ENCODE results near the gene PIK3R3.

Gene PIK3R3

DNA sequence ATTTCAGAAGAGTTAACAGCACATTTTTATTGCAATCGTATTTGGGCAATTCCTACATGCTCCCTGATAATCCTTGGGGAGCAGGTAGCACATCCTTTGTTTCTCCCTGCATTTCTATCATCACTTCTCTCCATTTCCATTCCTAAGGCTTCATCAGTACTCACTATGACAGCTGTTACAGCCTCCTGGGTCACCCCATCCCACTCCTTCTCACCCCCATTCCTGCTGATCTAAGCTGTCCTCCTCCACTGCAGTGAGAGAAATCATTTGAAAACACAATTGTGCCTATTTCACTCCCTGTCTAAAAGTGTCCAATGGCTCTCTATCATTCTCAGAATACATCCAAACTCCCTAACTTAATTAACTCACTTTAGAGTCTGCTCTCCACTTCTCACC is 25.5 kb upstream of the PIK3R3 start:
- no peak for DNase-seq (ENCODE audit: low read depth)

DNA sequence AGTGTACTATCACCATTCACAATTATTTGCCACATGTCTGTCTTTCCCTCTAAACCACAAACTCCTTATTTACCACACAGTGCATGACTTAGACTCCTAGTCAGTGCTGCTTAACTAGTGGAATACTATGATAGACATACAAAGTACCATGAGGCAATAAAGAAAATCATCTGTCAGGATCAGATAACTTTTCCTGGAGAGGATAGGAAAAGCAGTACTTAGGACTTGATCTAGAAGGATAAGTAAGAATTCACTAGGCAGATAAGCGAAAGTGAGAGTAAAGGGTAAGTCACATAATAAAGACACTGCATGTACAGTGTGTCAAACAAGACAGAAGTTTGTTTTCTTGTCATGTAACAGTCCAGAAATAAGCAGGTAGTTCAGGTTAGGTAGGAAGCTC is 21.3 kb upstream of the PIK3R3 start:
- no peak for DNase-seq (ENCODE audit: low read depth)

DNA sequence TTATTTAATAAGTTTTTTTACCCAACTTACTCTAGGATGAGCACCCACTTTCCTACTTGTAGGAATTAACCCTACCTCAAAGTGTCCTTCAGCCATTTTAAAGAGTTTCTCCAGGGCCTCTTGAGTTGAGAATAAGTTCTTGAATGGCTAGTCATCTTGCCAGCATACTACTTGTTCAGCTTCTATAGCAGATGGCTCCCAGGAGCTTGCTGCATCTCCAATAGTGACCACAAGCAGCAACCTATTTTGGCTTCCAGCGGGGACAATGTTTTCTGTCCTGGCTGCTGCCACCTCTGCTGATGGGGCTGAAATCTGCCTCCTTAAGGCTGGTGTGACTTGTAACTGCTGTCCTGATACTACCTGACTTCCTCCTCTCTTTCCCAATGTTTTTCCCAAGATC is 20.8 kb upstream of the PIK3R3 start:
- DNase-seq (ENCODE audit: low read depth) = no peak

DNA sequence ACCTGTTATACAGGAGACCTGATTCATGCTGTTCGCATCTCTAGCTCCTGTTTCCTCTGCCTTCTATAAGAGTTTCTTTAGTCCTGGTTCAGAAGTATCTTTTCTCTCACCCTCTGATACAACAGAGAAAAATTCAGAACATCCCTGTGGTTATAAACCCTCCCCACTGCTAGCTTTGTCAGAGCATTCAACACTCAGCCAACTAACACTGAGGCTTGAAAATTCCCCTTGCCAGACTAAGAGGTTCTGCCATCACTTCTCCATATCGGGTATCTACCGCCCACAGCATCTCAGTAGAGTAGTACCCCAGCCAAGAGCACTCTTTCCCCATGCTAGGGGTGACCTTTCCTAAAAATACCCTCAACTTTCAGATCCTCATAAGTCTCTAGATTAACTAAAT is 19.6 kb upstream of the PIK3R3 start:
- no peak for DNase-seq (ENCODE audit: low read depth)

- DNase-seq (ENCODE audit: low read depth) = no peak
These were observed 17.7 kb upstream of the PIK3R3 start for GRCh38 chr1:46150085-46150484.

DNA sequence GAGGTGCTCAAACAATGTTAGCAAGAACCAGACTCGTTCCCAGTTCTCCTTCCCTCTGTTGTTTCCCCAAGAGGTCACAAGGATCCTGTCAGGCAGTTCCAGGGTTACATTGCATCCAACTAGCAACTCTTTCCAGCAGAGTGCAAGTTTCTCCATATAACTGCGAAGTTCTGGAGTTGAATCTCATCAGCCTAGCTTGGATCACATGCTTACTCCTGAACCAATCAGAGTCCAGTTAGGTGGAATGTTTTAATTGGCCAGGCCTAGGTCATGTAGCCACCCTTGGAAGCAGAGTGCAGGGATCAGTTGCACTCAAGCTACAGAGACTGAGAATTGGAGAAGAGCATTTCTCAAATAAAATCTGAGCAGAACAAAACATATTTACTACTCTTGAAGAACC is 15.9 kb upstream of the PIK3R3 start:
- no peak for DNase-seq (ENCODE audit: low read depth)

DNA sequence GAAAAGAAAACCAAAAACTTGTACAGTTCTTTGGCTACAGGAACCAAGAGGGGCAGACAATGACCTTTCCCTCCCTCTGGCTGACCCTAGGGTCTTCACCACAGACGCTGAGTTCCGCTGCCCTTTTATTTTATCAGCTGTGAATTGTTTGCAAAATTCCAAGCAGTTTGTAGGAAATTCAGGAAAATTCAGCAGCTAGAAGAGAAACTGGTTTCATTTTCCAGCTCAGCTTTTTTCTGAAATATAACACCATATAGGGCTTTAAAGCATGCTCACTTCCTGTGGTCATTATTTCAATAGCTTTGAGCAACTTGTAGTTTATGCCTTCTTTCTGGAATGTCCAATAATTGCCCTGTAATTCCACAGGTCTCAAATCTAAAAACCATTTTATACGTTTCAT is 5.5 kb upstream of the PIK3R3 start:
- DNase-seq (ENCODE audit: low read depth) = no peak

- no peak for DNase-seq (ENCODE audit: low read depth)
These were observed 4.3 kb upstream of the PIK3R3 start for GRCh38 chr1:46136711-46137110.

DNA sequence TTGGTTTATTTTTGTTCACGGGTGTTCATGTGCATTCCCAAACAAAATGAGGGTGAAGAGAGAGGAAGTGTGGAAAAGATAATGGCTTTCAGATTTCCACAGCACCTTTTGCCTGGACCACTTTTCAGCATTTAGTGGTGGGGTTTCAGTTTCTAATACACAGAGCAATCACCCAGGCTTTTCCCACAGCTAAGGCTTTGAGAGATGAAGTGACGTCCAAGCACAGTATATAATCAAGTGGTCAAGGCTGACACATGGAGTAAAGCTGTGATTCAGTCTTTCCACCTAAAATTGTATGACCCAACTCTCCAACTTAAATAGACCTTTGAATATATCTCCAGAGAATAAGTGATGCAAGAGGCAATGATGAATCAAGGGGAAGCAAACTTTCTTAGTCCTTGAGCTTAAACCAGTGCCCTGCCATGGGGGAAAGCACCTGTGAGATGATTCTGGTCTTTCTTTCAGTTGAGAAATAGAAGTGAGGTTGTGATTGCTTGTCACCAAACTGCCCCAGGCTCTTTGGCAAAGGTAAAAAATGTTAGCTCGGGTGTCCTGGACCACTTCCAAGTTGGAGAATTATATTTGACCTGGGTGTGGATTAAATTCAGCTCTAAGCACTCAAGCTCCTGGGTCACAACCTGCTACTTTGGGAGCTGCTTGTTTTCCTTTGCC is 2.4 kb upstream of the PIK3R3 start:
- DNase-seq (ENCODE audit: low read depth) = no peak

- DNase-seq (ENCODE audit: low read depth) = no peak
These were observed 1.4 kb upstream of the PIK3R3 start for GRCh38 chr1:46133781-46134350.

- DNase-seq (ENCODE audit: low read depth) = no peak
These were observed 791 bp upstream of the PIK3R3 start for GRCh38 chr1:46133181-46133658.

DNA sequence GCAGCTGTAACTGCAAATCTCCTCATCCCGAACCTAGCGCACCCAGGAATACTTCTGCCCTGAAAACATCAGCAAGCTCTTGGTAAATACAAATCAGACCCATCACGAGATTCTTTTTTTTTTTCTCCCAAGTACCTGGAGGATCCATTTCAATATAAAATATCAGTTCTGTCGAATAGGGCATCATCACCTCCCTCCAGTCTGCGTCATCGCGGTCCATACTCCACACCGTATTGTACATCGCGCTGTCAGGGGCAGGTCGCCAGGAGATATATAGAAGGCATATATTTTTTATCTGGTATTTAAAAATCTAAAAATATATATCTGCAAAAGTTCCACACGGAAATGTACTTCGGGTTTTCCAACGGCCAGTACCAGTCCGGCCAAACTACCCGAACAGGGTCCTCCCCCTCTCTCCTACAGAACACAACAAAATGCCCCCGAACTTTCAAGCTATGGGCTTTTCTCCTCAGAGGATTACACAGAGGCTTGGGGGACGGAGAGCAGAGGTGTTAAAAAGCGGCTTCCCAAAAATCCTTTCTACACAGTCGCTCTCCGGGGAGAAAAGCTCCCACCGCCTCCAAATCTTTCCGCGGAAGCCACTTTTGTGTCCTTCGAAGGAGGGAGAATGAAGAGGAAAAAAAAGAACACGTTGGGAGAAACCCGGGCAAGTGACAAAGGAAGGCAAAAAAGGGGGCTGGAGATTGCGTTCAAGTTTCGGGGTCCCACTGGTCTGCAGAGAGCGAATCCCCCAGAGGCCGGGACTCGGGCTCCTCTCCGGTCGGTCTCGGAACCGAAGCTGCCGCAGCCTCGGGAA is 509 bp downstream of the PIK3R3 start:
- DNase-seq (ENCODE audit: low read depth) = no peak

DNA sequence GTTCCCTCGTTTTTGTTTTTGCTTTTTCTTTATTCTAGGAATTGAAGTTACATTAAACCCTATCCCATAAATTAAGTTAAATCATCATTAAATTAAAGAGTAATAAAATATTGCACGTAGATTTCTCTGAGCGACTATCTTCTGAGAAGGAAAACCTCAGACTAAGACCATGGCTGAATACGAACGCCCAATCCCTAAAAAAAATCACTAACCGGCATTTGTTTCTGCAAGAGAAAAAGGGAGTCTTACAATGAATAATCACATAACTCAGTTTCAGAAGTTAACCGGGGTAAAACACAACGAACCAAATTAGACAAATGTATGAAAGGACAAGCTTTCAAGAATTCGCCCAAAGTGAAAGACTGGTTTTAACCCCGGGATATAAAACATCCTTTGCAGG is 1.3 kb downstream of the PIK3R3 start:
- DNase-seq (ENCODE audit: low read depth) = no peak

- no peak for DNase-seq (ENCODE audit: low read depth)
These were observed 1.8 kb downstream of the PIK3R3 start for GRCh38 chr1:46130606-46131005.

DNA sequence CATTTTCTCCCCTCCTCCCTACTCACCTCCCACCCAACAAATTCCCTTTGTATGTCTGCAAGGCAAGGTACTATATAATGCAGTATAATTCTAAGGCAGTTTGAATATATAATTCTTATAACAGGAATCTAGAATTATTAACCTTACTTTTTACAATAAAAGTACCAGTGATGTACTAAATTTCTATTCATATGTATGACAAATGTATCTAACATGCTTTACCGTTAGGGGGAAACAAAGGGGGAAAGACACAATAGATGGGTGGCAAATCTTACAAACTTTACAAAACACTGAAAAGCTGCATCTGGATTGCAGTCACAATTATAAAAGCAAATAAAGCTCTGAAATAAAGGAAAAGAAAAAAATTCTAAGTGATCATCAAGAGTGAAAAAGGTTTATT is 2.3 kb downstream of the PIK3R3 start:
- no peak for DNase-seq (ENCODE audit: low read depth)

GRCh38 chr1:46128344-46128743 is 4.1 kb downstream of the PIK3R3 start:
- DNase-seq (ENCODE audit: low read depth) = no peak

DNA sequence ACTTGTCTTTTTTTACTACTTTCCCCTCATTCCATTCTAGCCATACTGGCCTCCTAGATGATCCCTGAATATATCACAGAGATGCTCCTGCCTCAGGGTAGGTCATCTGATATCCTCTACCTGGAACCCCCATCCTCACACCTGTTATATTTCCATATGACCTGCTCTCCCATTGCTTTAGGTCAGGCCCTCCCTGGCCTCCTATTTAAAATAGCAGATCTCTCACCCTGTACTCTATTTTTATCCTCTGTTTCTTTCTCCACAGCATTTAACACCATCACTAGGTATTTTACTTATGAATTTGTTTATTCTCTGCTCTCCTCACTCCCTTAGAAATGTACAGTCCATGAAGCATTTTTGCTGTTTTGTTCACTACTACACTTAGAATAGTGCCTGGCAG is 13.6 kb downstream of the PIK3R3 start:
- no peak for DNase-seq (ENCODE audit: low read depth)

- DNase-seq (ENCODE audit: low read depth) = no peak
These were observed 14.5 kb downstream of the PIK3R3 start for GRCh38 chr1:46117810-46118494.

GRCh38 chr1:46114925-46115603 is 17.4 kb downstream of the PIK3R3 start:
- no peak for DNase-seq (ENCODE audit: low read depth)

DNA sequence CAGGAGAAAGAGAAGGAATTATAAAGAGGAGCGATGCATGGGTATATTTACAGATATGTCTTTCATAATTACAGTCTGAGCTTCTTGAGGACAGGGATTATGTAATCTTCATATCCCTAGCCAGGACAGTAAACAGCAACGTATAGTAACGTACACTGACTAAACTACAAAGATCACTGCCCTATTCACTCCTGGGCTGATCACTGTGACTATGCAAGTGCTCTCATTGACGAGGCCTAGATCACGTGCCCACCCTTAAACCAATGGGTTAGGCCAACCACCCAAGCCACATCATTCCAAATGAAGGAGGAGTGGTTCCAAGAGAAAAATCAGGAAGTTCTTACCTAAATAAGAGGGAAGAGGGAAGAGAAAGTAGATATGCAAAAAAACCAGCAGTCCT is 18.5 kb downstream of the PIK3R3 start:
- DNase-seq (ENCODE audit: low read depth) = no peak

DNA sequence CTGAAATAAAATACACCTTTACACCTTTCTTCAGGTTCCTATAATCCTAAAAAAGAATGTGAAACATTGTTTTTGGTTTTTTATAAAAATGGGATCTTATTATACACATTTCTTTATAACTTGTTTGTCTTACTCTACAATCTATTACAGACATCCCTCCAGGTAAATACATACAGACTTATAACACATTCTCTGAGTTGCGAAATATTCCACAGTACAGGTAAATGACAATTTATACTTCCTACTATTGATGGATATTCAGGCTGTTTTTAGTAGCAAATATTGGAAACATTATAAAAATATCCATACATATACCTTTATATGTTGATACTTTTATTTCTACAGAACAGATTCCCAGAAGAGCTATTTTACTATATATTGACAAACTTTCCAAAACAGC is 20.3 kb downstream of the PIK3R3 start:
- DNase-seq (ENCODE audit: low read depth) = no peak

DNA sequence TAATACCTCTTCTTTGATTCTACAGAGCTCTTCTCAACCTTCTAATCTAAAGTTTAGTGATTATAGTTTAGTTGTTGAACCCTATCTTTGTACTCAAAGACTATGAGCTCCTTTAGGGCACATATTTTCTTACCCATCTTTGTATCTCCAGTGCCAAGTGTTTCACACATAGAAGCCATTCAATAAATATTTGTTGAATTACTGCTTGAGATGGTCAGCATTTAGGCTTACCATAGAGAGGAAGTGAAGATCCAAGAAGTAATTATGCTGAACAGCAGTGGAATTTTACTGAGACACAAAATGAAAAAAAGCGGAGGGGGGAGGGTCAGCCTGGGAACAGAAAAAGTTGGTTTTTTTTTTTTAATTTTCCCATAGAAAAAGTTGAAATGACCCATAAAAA is 21.9 kb downstream of the PIK3R3 start:
- DNase-seq (ENCODE audit: low read depth) = no peak
